Fibroblast of the aortic adventitia (primary cell): ENCODE results near the gene ZCCHC14. TPM values are rescaled to one million over a fixed set of nuclear protein-coding genes. Genes with fewer than 3 reads are reported as not detected.

Experiments used
- DNase-seq: peaks from one replicate; pipeline ENCODE4 v3.0.0-alpha.2; 2010; ENCODE audit warnings: low read depth
- H3K4me3 ChIP-seq: 2 replicates; pipeline ENCODE4 v1.5.1; 2011; ENCODE audit warnings: low read depth, mild to moderate bottlenecking, control low read depth, low read length, moderate library complexity
- CTCF ChIP-seq: IDR thresholded peaks from 2 replicates; pipeline ENCODE4 v1.5.1; 2011; ENCODE audit warnings: mild to moderate bottlenecking, low read length, control low read depth, inconsistent platforms; ENCODE audit not compliant: insufficient read depth
- total RNA-seq: library from RNA; depleted of rRNA; stranded (reverse); fragments of >200 nt; gene quantifications from 2 replicates; pipeline ENCODE4 v1.2.3, GENCODE V29; 2012; ENCODE audit warnings: low replicate concordance

Gene ZCCHC14
- total RNA-seq, 1 donor, result 24.5 TPM

GRCh38 chr16:87463722-87464690 lies 28.8 kb downstream of the ZCCHC14 start:
- H3K4me3 ChIP-seq, result peak overlapping the region; percentile 37
- TF ChIP-seq CTCF, result no peak
- no peak for DNase-seq

DNA sequence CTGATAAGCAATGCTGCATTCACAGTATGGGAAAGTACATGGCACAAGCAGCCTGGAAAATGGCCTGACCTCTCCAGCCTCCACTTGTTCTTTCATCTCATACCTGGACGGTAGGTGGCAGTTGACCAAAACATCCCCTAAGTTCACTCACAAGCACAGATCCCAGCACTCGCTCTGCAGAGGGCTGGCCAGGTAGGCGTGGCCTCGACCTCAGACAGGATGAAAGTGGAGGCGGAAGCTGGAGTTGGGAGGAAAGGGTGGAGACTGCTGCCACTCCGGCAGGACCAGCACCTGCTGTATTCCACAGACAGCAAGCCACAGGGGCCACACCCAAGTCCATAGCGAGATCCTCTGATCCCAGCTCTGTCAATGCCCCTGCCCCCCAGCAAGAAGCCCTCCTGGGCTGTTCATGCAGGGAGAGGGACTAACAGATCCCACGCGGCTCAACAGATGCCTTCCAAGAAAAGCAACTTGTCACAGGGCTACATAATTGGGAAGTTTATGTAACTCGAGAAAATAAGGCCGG lies 31.3 kb downstream of the ZCCHC14 start:
- H3K4me3 ChIP-seq, result peak overlapping the region; percentile 3
- TF ChIP-seq CTCF, result peak; percentile 20
- DNase-seq, result peak; percentile 49

DNA sequence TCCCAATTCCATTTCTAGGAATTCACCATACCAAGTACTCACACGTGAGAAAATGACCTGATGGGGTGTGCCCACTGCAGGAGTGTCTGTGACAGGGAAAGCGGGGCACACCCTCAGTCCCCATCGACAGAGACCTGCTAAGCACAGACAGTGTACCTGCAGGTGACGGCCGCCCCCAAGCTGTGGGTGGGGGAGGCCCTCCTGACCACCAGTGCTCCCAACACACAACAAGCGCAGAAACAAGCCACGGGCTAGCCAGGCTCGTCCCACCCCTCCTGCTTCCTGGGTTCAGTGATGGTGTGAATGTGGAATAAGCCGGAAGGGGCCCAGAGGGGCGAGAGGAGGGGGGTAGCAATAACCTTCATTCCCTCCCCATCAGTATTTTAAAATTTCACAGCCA lies 31.9 kb downstream of the ZCCHC14 start:
- H3K4me3 ChIP-seq, result no peak overlapping the region
- no peak for TF ChIP-seq CTCF
- no peak for DNase-seq

GRCh38 chr16:87459833-87460232 lies 33.0 kb downstream of the ZCCHC14 start:
- DNase-seq, result no peak
- no peak overlapping the region for H3K4me3 ChIP-seq
- TF ChIP-seq CTCF, result no peak

DNA sequence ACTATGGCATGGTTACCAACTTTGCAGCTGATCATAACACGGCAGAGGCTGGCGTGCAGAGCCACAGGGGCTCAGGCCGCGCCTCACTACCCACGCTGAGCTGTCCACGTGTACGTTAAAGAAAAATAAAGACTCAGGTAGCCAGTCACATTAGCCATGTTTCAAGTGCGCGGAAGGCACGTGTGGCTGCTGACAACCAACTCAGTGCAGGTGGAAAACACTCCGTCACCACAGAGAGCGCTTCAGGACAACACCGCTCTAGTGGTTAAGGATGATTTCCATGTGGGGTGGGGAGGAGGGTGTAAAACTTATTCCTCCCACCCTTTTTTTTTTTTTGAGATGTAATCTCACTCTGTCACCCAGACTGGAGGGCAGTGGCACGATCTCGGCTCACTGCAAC lies 33.8 kb downstream of the ZCCHC14 start:
- no peak for DNase-seq
- no peak overlapping the region for H3K4me3 ChIP-seq
- no peak for TF ChIP-seq CTCF

GRCh38 chr16:87458424-87458915 lies 34.4 kb downstream of the ZCCHC14 start:
- no peak overlapping the region for H3K4me3 ChIP-seq
- no peak for TF ChIP-seq CTCF
- no peak for DNase-seq
